LNCaP clone FGC (cell line): ENCODE results near the gene OR13C8.

Experiments used
- DNase-seq: peaks from one replicate; pipeline ENCODE4 v3.0.0-alpha.2; 2011; ENCODE audit warnings: low read depth
- H3K4me3 ChIP-seq: 2 replicates; pipeline ENCODE4 v1.5.1; 2011; ENCODE audit warnings: mild to moderate bottlenecking, low read depth, low read length, control low read depth
- CTCF ChIP-seq: IDR thresholded peaks from 2 replicates; pipeline ENCODE4 v1.5.1; 2012; ENCODE audit warnings: mild to moderate bottlenecking; ENCODE audit not compliant: control insufficient read depth, insufficient read depth; ENCODE audit errors: extremely low read depth

Gene OR13C8

GRCh38 chr9:104555521-104555920 is 13.4 kb upstream of the OR13C8 start:
- no peak for TF ChIP-seq CTCF
- no peak for DNase-seq
- H3K4me3 ChIP-seq: no peak overlapping the region

DNA sequence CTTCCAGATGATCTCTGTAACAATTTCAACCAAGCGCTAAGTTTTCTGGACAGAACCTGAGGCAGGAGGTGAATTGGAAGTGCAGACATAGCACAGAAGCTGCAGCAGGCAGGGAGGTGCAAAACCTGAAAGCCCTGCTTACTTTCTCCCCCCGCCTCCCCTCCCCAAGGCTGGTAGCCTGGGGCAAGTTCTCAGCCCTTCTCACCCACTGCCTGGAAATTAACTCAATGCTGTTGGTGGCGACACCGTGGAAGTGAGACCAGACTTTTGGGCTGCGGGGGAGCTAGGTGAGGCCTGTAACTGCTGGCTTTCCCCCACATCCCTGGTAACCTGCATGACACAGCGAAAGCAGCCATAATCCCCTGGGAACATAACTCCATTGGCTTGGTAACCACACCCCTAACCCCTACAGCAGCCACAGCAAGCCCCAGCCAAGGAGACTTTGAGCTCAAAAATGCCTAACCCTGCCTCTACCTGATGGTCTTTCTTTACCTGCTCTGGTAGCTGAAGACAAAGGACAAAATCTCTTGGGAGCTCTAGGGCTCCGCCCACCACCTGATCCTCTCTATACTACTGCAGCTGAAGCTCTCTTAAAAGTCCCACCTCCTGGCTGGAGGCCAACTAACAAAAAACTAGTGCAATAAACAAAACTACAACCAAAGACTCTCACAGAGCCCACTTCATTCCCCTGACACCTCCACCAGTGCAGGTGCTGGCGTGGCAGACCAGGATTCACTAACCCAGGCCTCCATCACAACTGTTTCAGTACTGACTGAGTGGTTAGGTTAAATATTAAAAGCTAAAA is 11.9 kb upstream of the OR13C8 start:
- no peak for TF ChIP-seq CTCF
- DNase-seq: no peak
- H3K4me3 ChIP-seq: no peak overlapping the region

DNA sequence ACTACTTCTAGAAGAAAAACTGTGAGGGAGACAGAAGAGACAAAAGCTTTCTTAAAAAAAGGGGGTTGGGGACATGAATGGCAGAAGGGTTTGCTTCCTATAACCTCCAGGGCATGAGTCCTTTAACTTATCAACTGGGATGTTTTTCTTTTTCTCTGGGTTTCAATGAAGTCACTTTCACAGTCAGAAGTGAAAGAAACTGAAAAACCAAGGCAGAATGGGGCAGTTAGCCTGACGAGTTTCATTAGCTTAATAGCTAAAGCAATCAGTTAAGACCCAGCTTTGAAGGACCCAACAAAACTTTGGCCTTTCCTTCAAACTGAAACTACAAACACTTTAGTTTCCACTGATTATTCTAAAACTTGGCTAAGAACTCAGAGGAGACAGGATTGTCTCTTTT is 4.6 kb upstream of the OR13C8 start:
- DNase-seq: no peak
- TF ChIP-seq CTCF: no peak
- no peak overlapping the region for H3K4me3 ChIP-seq

GRCh38 chr9:104572612-104573011 is 3.6 kb downstream of the OR13C8 start:
- no peak for DNase-seq
- no peak for TF ChIP-seq CTCF
- no peak overlapping the region for H3K4me3 ChIP-seq

- TF ChIP-seq CTCF: no peak
- H3K4me3 ChIP-seq: no peak overlapping the region
Observed at GRCh38 chr9:104575456-104575855, 6.5 kb downstream of the OR13C8 start.

GRCh38 chr9:104577263-104577662 is 8.3 kb downstream of the OR13C8 start:
- no peak for DNase-seq
- H3K4me3 ChIP-seq: no peak overlapping the region
- TF ChIP-seq CTCF: no peak

More at GRCh38 chr9:104575456-104575855, 6.5 kb downstream of the OR13C8 start:
- no peak for DNase-seq

GRCh38 chr9:104580562-104580961 is 11.6 kb downstream of the OR13C8 start:
- no peak overlapping the region for H3K4me3 ChIP-seq
- no peak for DNase-seq
- no peak for TF ChIP-seq CTCF
